GM04503 (cell line): ENCODE data around the gene POLR3E.

Experiments used
- DNase-seq: peaks from one replicate; pipeline ENCODE4 v3.0.0-alpha.2; 2012; ENCODE audit warnings: low read depth

POLR3E gene

GRCh38 chr16:22297114-22297870 lies at the start of gene POLR3E:
Gene POLR3E, plus strand, starts transcription at chr16:22297409. Its CDS starts 5,560 bp downstream, at chr16:22302969.
- DNase-seq, result peak; percentile 76

- no peak for DNase-seq
Measured at GRCh38 chr16:22250522-22250921, 46.7 kb upstream of the POLR3E start.

- DNase-seq, result no peak
Measured at GRCh38 chr16:22252317-22252716, 44.9 kb upstream of the POLR3E start.

- DNase-seq, result no peak
Measured at GRCh38 chr16:22253272-22253671, 43.9 kb upstream of the POLR3E start.

- DNase-seq, result no peak
Measured at GRCh38 chr16:22255335-22255734, 41.9 kb upstream of the POLR3E start.

GRCh38 chr16:22257440-22257839 lies 39.8 kb upstream of the POLR3E start:
- no peak for DNase-seq

- no peak for DNase-seq
Measured at GRCh38 chr16:22260490-22260889, 36.7 kb upstream of the POLR3E start.

- no peak for DNase-seq
Measured at GRCh38 chr16:22262460-22262859, 34.7 kb upstream of the POLR3E start.

GRCh38 chr16:22264786-22265185 lies 32.4 kb upstream of the POLR3E start:
- DNase-seq, result no peak

GRCh38 chr16:22265351-22265750 lies 31.9 kb upstream of the POLR3E start:
- no peak for DNase-seq

GRCh38 chr16:22266546-22266945 lies 30.7 kb upstream of the POLR3E start:
- no peak for DNase-seq

GRCh38 chr16:22267764-22268163 lies 29.4 kb upstream of the POLR3E start:
- DNase-seq, result no peak

- no peak for DNase-seq
Measured at GRCh38 chr16:22270525-22270924, 26.7 kb upstream of the POLR3E start.

GRCh38 chr16:22272870-22273650 lies 24.1 kb upstream of the POLR3E start:
- DNase-seq, result peak; percentile 21

GRCh38 chr16:22274916-22275315 lies 22.3 kb upstream of the POLR3E start:
- no peak for DNase-seq

- no peak for DNase-seq
Measured at GRCh38 chr16:22278441-22279230, 18.6 kb upstream of the POLR3E start.

- no peak for DNase-seq
Measured at GRCh38 chr16:22282254-22282892, 14.8 kb upstream of the POLR3E start.

GRCh38 chr16:22284637-22285036 lies 12.6 kb upstream of the POLR3E start:
- DNase-seq, result peak; percentile 26

GRCh38 chr16:22285080-22285479 lies 12.1 kb upstream of the POLR3E start:
- no peak for DNase-seq

- DNase-seq, result no peak
Measured at GRCh38 chr16:22291020-22291419, 6.2 kb upstream of the POLR3E start.

GRCh38 chr16:22291860-22292318 lies 5.3 kb upstream of the POLR3E start:
- no peak for DNase-seq

- DNase-seq, result no peak
Measured at GRCh38 chr16:22292320-22292719, 4.9 kb upstream of the POLR3E start.
